Activated naive CD8-positive, alpha-beta T cell treated with anti-CD3 and anti-CD28 coated beads, Interleukin-2, amount 10 ng/mL, durations not matched to agents 7 days and 5 days (primary cell): Measurements from ENCODE around the gene ALX4. TPM values are rescaled to one million over a fixed set of nuclear protein-coding genes. Genes with fewer than 3 reads are reported as not detected.

ENCODE experiments used
- ATAC-seq: fragments of 150-1000 bp; cut with Tn5 transposase; one replicate; pipeline ENCODE4 v1.10.0; 2021; ENCODE audit warnings: low read depth, moderate library complexity
- POLR2A ChIA-PET: fragments of 350-600 bp; sonication (Branson Sonifier 250); formaldehyde crosslinking; loops from one replicate; lab custom pipeline; 2021; ENCODE audit warnings: antibody characterized with exemption; lab: Charles Lee
- DNase-seq: peaks from one replicate; pipeline ENCODE4 v3.0.0; 2021
- H3K27ac Mint-ChIP-seq: one replicate; pipeline ENCODE4 v1.8.0; 2022; ENCODE audit warnings: mild to moderate bottlenecking, mixed read lengths
- H3K27me3 Mint-ChIP-seq: one replicate; pipeline ENCODE4 v1.8.0; 2022; ENCODE audit warnings: mild to moderate bottlenecking, moderate library complexity, mixed read lengths
- H3K36me3 Mint-ChIP-seq: one replicate; pipeline ENCODE4 v1.8.0; 2021; ENCODE audit warnings: mild to moderate bottlenecking, mixed read lengths
- H3K4me1 Mint-ChIP-seq: one replicate; pipeline ENCODE4 v1.8.0; 2021; ENCODE audit warnings: mixed read lengths
- H3K4me3 Mint-ChIP-seq: one replicate; pipeline ENCODE4 v1.8.0; 2022; ENCODE audit warnings: mild to moderate bottlenecking, moderate library complexity, mixed read lengths
- H3K9me3 Mint-ChIP-seq: one replicate; pipeline ENCODE4 v1.8.0; 2021; ENCODE audit warnings: mixed read lengths
- total RNA-seq, 2 experiments: library from RNA; stranded (reverse); gene quantifications; one replicate each; pipeline ENCODE4 v1.2.3, GENCODE V29; 2021

ALX4 gene
- total RNA-seq, 2 experiments from 2014 or later: not detected

DNA sequence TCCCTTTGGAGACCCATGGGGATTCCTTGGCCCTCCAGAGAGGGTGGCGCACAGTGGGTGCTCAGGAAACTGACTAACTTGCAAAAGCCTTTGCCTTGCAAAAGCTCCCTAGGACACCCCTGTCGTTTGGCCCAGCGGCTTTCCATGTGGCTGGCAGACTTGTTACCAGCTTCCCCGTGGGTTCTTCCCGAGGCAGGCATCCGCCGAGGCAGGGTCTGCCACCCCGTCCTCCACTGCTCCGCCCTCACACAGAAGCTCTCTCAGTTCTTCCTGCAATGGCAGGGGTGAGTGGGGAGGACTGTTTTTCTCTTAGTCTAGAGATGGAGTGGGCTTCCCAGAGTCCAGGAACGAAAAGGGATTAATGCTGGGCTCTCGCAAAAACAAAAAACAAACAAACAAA, 23.0 kb downstream of the ALX4 start:
- POLR2A ChIA-PET: no interaction called here
- H3K4me1 Mint-ChIP-seq: no peaks in the 10 kb centered on the region

DNA sequence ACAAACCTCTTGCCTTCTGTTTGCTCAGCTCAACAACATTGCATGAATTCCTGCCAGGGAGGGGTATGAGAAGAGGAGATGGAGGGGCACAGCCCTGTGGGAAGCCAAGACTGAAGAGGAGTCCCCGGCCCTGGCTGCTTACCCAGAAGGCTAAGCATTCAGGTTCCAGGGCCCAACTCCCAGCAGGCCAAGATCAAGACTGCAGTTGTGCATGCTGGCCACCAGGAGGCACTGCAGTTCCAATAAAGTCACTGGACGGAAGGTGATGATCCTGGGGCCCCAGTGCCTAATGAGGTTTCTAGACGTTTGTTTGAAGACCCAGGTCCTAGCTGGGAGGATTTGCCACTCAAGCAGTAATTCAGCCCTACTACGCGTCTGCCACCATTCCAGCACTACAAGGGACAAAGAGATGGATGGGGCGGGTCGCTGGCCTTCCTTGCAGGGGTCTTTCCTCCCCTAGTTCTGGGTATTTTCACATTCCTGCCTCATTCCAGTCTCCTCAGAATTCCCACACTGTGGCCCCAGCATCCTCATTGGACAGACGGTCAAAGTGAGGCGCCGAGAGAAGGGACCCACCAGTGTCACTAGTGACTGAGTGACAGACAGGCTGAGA, 23.6 kb downstream of the ALX4 start:
- Mint-ChIP-seq H3K27me3 (peaks cover 5% of the 10 kb centered on the region), H3K27ac (no peak overlapping the region), H3K36me3 (no peaks in the 10 kb centered on the region), H3K4me1 (no peaks in the 10 kb centered on the region), H3K4me3 (no peak overlapping the region), H3K9me3 (no peaks in the 10 kb centered on the region)
- peak; percentile 66 for DNase-seq
- ATAC-seq: peak; percentile 61
- POLR2A ChIA-PET: no interaction called here

More for the DNA sequence above, 23.0 kb downstream of the ALX4 start:
- Mint-ChIP-seq H3K27ac (no peak overlapping the region), H3K36me3 (no peaks in the 10 kb centered on the region), H3K9me3 (no peaks in the 10 kb centered on the region), H3K4me3 (no peak overlapping the region), H3K27me3 (peaks cover 5% of the 10 kb centered on the region)
- DNase-seq (no peak), ATAC-seq (no peak)

DNA sequence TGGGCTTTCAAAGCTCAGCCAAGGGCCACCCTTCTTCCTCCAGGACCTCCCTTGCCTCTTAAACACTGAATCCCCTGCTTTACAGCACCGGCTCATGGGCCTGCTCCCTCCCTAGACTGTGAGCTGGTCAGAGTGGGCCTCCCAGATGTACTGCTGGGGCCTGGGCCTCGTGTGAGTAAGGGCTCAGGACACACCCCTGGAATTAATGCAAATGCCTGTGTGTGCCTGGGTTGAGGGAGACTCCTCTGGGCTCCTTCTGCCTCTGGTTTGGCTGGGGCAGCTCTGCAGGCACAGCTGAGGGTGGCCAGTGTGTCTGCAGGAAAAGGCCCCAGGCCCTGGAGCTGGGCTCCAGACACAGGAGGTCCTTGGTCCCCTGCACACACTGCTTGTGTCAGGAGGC, 24.2 kb downstream of the ALX4 start:
- Mint-ChIP-seq H3K9me3 (no peaks in the 10 kb centered on the region), H3K4me1 (no peaks in the 10 kb centered on the region), H3K36me3 (no peaks in the 10 kb centered on the region), H3K27me3 (peaks cover 5% of the 10 kb centered on the region), H3K27ac (no peak overlapping the region), H3K4me3 (no peak overlapping the region)
- no peak for ATAC-seq
- DNase-seq: no peak
- POLR2A ChIA-PET: no interaction called here

DNA sequence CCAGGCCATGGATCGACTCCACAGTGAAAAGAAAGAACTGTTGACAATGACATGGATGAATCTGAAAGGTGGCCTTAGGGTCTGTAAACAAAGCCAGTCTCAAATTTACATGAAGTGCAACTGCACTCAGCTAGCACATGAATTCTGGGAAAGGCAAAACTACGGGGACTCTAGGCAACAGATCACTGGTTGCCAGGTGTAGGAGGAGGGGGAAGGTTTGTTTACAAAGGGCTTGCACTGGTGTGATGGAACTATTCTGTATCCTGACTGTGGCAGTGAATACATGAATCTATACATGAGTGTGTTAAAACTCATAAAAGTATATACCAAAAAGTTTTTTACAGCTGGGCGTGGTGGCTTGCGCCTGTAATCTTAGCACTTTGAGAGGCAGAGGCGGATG, 27.3 kb downstream of the ALX4 start:
- Mint-ChIP-seq H3K4me1 (no peaks in the 10 kb centered on the region), H3K27ac (no peak overlapping the region), H3K4me3 (no peak overlapping the region), H3K27me3 (peaks cover 2% of the 10 kb centered on the region), H3K9me3 (no peaks in the 10 kb centered on the region), H3K36me3 (no peaks in the 10 kb centered on the region)
- POLR2A ChIA-PET: no interaction called here
- no peak for DNase-seq
- no peak for ATAC-seq

DNA sequence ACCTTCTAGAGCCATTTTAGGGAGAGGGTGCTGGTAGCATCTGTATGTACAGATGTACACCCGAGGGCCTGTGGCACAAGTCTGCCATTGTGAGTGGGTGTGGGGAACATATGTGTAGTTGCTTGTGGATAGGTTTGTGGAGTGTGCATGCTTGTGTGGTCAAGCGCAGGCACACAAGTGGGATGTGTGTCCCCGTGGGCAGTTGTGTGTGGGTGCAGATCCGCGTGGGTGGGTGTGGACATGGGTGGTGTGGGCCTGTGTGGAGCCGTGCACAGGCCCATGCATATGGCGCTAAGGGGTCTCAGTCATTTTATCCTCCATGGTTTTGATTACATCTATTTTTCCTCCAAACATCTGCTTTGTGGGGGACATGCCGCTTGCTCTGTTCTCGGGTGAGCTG, 28.8 kb downstream of the ALX4 start:
- no peaks in the 10 kb centered on the region for H3K9me3 Mint-ChIP-seq
- no peak overlapping the region for H3K27ac Mint-ChIP-seq
- H3K27me3 Mint-ChIP-seq: peaks cover 2% of the 10 kb centered on the region
- DNase-seq: no peak
- H3K4me1 Mint-ChIP-seq: no peaks in the 10 kb centered on the region
- no peak overlapping the region for H3K4me3 Mint-ChIP-seq
- POLR2A ChIA-PET: no interaction called here
- no peaks in the 10 kb centered on the region for H3K36me3 Mint-ChIP-seq
- no peak for ATAC-seq

DNA sequence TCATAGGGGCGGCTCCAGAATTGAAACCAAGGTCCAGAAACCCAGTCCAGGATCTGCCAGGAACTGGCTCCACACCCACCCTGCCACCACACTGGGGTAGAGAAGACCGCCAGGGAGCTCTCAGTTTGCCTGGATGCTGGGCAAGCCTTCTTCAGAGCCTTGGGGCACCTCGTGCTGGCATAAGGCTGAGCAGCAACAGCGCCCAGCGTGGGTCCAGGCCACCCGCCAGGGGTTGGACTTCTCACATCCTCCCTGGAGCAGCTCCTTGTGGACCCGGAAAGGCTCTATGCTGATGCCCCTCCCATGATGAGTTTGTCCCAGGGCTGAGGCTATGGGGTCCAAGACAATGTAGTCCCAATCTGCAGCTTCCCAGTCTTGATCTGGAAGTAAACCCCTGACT, 29.7 kb downstream of the ALX4 start:
- H3K4me3 Mint-ChIP-seq: no peak overlapping the region
- no peak for DNase-seq
- H3K27me3 Mint-ChIP-seq: peaks cover 2% of the 10 kb centered on the region
- H3K27ac Mint-ChIP-seq: no peak overlapping the region
- ATAC-seq: no peak
- H3K4me1 Mint-ChIP-seq: no peaks in the 10 kb centered on the region
- no peaks in the 10 kb centered on the region for H3K9me3 Mint-ChIP-seq
- POLR2A ChIA-PET: no interaction called here
- no peaks in the 10 kb centered on the region for H3K36me3 Mint-ChIP-seq

DNA sequence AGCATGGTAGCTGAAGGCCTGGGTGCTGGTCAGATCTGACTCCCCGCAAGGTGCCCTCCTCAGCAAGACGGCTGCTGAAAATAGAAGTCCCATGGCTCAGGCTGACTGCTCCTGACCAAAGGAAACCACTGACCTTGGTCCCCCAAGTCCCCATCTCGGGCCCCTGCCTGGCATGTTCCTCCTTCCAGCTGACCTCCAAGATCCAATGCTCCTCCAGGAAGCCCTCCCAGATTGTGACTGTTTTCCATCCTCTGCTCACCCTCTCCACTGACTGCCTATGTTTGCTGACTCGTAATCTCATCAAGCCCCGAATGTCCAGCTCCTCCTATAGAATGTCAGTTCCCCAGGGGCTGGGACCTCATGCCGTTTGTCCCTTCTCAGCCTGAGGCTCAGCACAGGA, 30.5 kb downstream of the ALX4 start:
- H3K27ac Mint-ChIP-seq: no peak overlapping the region
- H3K27me3 Mint-ChIP-seq: peaks cover 2% of the 10 kb centered on the region
- ATAC-seq (no peak), DNase-seq (no peak)
- no peak overlapping the region for H3K4me3 Mint-ChIP-seq
- H3K9me3 Mint-ChIP-seq: no peaks in the 10 kb centered on the region
- H3K4me1 Mint-ChIP-seq: no peaks in the 10 kb centered on the region
- no peaks in the 10 kb centered on the region for H3K36me3 Mint-ChIP-seq
- POLR2A ChIA-PET: no interaction called here

DNA sequence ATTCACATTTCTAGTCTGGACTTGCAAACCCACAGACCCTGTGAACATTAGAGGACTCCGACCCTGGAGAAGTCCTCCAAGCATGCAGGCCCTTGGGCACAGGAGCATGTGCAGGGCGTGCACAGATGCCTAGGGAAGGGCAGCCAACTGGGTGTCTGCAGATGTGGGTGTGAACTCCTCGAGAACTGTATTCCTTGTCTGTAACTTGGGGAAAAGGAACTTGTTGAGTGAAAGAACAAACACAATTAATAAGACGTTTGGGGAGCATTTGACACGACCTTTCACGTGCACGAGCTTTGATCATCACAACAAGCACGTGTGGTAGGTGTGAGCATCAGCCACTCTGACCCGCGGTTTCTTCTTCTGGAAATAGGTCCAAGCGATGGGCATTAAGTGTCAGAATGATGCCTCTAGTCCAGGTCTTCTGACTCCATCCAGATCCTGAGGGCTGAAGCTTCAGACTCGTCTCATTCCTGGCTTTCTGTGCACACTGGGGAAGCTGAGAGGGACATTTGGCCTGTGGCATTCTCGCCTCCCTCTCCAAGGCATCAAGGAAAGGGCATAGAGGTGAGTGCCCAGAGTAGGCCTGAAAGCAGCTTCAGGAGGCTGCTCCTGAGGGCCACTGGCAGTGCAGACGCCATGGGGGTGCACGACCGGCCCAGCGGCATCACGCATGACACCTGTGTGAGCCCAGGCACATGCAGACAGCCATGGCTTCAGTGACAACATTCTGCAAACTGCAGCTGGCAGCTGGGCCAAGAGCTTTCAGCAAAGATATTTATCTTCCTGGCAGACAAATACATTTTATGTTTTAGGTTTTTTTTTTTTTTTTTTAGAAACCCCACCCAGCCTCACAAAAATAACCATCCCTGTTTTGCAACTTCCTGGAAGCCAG, 32.5 kb downstream of the ALX4 start:
- DNase-seq: no peak
- POLR2A ChIA-PET: no interaction called here
- H3K27ac Mint-ChIP-seq: no peak overlapping the region
- no peak overlapping the region for H3K4me3 Mint-ChIP-seq
- H3K9me3 Mint-ChIP-seq: no peaks in the 10 kb centered on the region
- peaks cover 1% of the 10 kb centered on the region for H3K27me3 Mint-ChIP-seq
- no peak for ATAC-seq
- H3K36me3 Mint-ChIP-seq: no peaks in the 10 kb centered on the region
- no peaks in the 10 kb centered on the region for H3K4me1 Mint-ChIP-seq

DNA sequence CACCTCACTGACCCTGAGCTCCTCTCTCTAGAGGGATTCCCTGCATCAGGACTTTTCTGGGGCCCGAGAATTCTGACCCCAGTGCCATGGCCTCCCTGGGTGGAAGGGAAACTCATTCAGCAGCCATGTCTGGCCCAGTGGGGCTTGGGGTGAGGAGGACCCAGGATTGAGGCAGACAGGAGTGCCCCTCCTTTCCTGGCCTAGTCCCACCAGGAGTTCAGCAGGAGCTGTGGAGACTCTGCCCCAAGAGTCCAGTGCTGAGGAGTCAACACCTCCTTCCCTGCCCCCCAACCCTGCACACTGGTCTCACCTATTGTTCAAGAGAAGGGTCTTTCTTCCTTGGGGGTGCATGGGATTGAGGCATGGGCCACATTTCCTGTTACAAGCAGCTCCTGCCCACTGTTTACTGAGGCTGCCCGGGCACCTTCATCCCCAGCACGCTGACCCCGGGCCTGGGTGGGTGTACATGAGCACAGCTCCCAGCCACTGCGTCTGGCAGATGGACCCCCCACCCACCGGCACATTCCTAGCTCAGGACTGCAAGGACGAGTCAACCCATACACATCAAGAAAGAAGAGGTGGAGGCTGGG, 33.9 kb downstream of the ALX4 start:
- POLR2A ChIA-PET: no interaction called here
- Mint-ChIP-seq H3K4me1 (no peaks in the 10 kb centered on the region), H3K27me3 (no peaks in the 10 kb centered on the region), H3K9me3 (no peaks in the 10 kb centered on the region), H3K4me3 (no peak overlapping the region), H3K27ac (no peak overlapping the region), H3K36me3 (no peaks in the 10 kb centered on the region)
- ATAC-seq (no peak), DNase-seq (no peak)

DNA sequence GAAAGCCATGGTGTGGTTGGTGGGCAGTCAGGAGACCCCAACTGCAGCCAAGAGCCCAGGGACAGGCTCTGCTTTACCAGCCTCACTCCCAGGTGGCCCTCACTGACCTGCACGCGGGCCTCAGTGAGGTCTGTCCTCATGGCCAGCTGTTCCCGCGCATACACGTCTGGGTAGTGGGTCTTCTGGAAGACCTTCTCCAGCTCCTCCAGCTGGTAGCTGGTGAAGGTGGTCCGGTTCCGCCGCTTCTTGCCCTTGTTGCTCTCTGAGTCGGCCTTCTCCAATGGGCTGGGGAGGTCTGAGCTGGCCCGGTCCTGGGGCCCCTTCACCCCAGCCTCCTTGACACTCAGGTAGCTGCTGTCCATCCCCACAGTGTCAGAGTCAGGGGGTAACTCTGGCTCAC, 34.7 kb downstream of the ALX4 start:
- Mint-ChIP-seq H3K27me3 (no peaks in the 10 kb centered on the region), H3K4me1 (no peaks in the 10 kb centered on the region), H3K36me3 (no peaks in the 10 kb centered on the region), H3K27ac (no peak overlapping the region), H3K4me3 (no peak overlapping the region), H3K9me3 (no peaks in the 10 kb centered on the region)
- POLR2A ChIA-PET: no interaction called here
- no peak for DNase-seq
- ATAC-seq: no peak

DNA sequence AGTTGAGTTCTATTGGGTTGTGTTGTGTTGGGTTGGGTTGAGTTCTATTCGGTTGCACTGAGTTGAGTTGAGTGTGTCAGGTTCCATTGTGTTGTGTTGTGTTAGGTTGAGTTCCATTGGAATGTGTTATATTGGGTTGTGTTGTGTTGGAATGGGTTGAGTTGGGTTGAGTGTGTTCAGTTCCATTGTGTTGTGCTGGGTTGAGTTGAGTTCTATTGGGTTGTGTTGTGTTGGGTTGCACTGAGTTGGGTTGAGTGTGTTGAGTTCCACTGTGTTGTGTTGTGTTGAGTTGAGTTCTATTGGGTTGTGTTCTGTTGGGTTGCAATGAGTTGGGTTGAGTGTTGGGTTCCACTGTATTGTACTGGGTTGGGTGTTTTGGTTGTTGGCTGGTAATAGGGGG, 35.5 kb downstream of the ALX4 start:
- Mint-ChIP-seq H3K27me3 (no peaks in the 10 kb centered on the region), H3K27ac (no peak overlapping the region), H3K4me1 (no peaks in the 10 kb centered on the region), H3K4me3 (no peak overlapping the region), H3K36me3 (no peaks in the 10 kb centered on the region), H3K9me3 (no peaks in the 10 kb centered on the region)
- DNase-seq (no peak), ATAC-seq (no peak)
- POLR2A ChIA-PET: no interaction called here

DNA sequence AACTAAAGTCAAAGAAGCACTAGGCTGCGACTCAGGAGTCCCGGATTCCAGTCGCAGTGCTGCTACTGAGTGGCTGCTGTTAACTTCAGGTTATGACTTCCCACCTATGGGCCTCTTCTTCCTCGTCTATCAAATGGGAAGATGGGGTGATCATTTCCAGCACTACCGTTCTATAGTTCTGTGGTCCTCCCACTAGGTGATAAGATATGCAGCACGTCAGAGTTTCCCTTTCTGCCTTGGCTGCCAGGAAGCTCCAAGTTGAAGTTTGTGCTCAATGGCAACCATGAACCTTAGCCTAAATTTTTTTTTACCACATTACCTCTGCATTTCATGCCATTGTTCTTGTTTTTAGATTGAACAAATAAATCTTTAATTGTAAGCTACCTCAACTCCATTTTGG, 38.7 kb downstream of the ALX4 start:
- Mint-ChIP-seq H3K36me3 (no peaks in the 10 kb centered on the region), H3K4me1 (peaks cover 3% of the 10 kb centered on the region), H3K4me3 (no peak overlapping the region), H3K9me3 (no peaks in the 10 kb centered on the region), H3K27ac (no peak overlapping the region), H3K27me3 (peaks cover 2% of the 10 kb centered on the region)
- POLR2A ChIA-PET: no interaction called here
- DNase-seq: no peak
- ATAC-seq: no peak

DNA sequence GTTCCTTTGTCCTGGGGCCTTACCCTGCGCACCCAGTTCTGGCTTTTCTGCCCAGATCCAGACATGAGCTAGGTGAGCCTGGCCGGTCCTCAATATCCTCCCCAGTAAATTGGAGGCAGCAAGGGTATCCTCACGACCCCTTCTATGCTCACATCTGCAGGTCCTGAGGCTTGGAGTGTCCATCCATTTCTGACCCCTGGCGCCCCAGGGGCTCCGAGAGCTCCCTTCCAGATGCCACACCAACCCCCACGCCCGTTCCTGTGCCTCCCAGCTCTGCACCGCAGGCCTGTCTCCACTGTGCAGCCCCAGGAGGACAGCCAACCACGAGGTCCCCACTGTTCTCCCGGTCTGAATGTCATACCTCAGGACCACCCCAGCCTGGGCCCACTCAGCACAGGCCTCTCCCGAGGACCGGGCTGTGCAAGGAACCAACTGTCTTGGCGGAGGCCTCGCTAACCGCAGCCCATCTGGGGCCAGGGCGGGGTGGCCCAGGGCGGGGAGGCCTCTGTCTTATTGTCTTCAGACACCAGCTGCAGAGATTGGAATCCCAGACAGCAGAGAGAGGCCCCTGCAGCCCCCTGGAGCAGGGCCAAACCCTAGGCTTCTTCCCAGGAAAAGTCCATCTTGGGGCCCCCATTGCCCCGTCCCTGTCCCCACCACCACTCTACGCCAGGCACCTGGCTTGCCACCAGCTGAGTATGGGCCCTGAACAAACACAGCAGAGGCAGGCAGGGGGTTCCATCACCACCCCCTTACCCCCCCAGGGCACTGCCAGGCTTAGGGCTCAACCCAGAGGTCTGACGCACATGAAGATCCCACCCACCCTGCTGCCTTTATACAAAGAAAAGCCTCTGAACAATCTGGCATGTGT, 39.3 kb downstream of the ALX4 start:
- no peaks in the 10 kb centered on the region for H3K9me3 Mint-ChIP-seq
- POLR2A ChIA-PET: no interaction called here
- DNase-seq (no peak), ATAC-seq (no peak)
- no peak overlapping the region for H3K4me3 Mint-ChIP-seq
- H3K27me3 Mint-ChIP-seq: peaks cover 3% of the 10 kb centered on the region
- peaks cover 3% of the 10 kb centered on the region for H3K4me1 Mint-ChIP-seq
- H3K27ac Mint-ChIP-seq: no peak overlapping the region
- no peaks in the 10 kb centered on the region for H3K36me3 Mint-ChIP-seq
